HepG2 (cell line): Measurements from ENCODE around the gene TDRD9. TPM values are rescaled to one million over a fixed set of nuclear protein-coding genes. Genes with fewer than 3 reads are reported as not detected.

Experiments
- ATAC-seq: fragments of 200-7000 bp; cut with Tn5 transposase; 3 replicates; pipeline ENCODE4 v1.9.1; 2020; ENCODE audit warnings: mild to moderate bottlenecking, moderate library complexity
- BruUV-seq: library from RNA; stranded (reverse); fragments of 400-500 nt; replicated peaks from 2 replicates; lab custom pipeline; 2021; lab: Mats Ljungman, UMichigan
- CTCF ChIA-PET: fragments of 300-600 bp; formaldehyde crosslinking; extraction: SDS; loops from one replicate; lab custom pipeline; 2021; ENCODE audit warnings: low total read pairs, inconsistent platforms, low intra/inter-chr PET ratio; lab: Yijun Ruan, JAX
- POLR2A ChIA-PET: fragments of 350-600 bp; sonication (Branson Sonifier 250); formaldehyde crosslinking; loops from one replicate; lab custom pipeline; 2020; ENCODE audit warnings: antibody characterized with exemption, inconsistent platforms; lab: Yijun Ruan, JAX
- DNase-seq: peaks from one replicate; pipeline ENCODE4 v3.0.0-alpha.2; 2015; ENCODE audit warnings: low spot score
- FAIRE-seq: peaks from 3 replicates; lab custom pipeline; 2011; peaks lifted over from hg19 to GRCh38; lab: Jason Lieb, UNC
- H2AFZ ChIP-seq: one replicate; pipeline ENCODE4 v1.6.1; 2011; ENCODE audit warnings: low read length, inconsistent platforms
- H3K27ac ChIP-seq: fragments of 300-600 bp; 3 replicates; pipeline ENCODE4 v1.8.0; 2011; ENCODE audit warnings: mixed run types, mild to moderate bottlenecking, mixed read lengths, low read length, inconsistent platforms; ENCODE audit not compliant: insufficient read depth; ENCODE audit errors: extremely low read length
- H3K27me3 ChIP-seq, 2 experiments: fragments of 200-600 bp in 1 of 2; 2 replicates in 1 of 2; 3 replicates in 1 of 2; pipeline versions ENCODE4 v1.6.0 to v1.8.0; 2011; ENCODE audit warnings: low read length in 2 of 2, mild to moderate bottlenecking in 2 of 2, moderate library complexity in 2 of 2, inconsistent platforms in 1 of 2; ENCODE audit not compliant: insufficient read depth in 2 of 2, control insufficient read depth in 1 of 2
- H3K36me3 ChIP-seq, 2 experiments: fragments of 200-600 bp in 1 of 2; replicated peaks in 1 of 2; 2 replicates in 1 of 2; 3 replicates in 1 of 2; pipeline versions ENCODE4 v1.5.1 to v1.8.0; 2011; ENCODE audit warnings: low read length in 2 of 2, inconsistent platforms in 1 of 2; ENCODE audit not compliant: insufficient read depth in 2 of 2, control insufficient read depth in 1 of 2
- H3K4me1 ChIP-seq: 2 replicates; pipeline ENCODE4 v1.5.1; 2012; ENCODE audit warnings: low read length, inconsistent platforms; ENCODE audit not compliant: insufficient read depth
- H3K4me2 ChIP-seq: 2 replicates; pipeline ENCODE4 v1.6.0; 2011; ENCODE audit warnings: low read depth, low read length, inconsistent platforms
- H3K4me3 ChIP-seq, 3 experiments: fragments of 200-600 bp in 1 of 3; sonication (generic), shearing (Covaris generic) in 1 of 3; replicated peaks in 1 of 3; 2 replicates each; pipeline ENCODE4 v1.5.1; 2011 to 2016; ENCODE audit warnings: low read length in 3 of 3, inconsistent platforms in 2 of 3, low read depth in 2 of 3, mild to moderate bottlenecking in 2 of 3, control low read depth in 1 of 3, mixed read lengths in 1 of 3; ENCODE audit not compliant: insufficient read depth in 1 of 3
- H3K79me2 ChIP-seq: one replicate; pipeline ENCODE4 v1.6.1; 2011; ENCODE audit warnings: low read length, inconsistent platforms; ENCODE audit not compliant: insufficient read depth
- H3K9ac ChIP-seq: 2 replicates; pipeline ENCODE4 v1.6.0; 2011; ENCODE audit warnings: mild to moderate bottlenecking, low read depth, low read length, inconsistent platforms; ENCODE audit not compliant: insufficient read depth
- H3K9me3 ChIP-seq: 2 replicates; pipeline ENCODE4 v1.5.1; 2012; ENCODE audit warnings: mild to moderate bottlenecking, low read length
- H4K20me1 ChIP-seq: 2 replicates; pipeline ENCODE4 v1.6.0; 2011; ENCODE audit warnings: inconsistent platforms, mild to moderate bottlenecking, low read length, moderate library complexity; ENCODE audit not compliant: insufficient read depth
- ETV6 ChIP-seq: sonication (generic); formaldehyde crosslinking; conservative IDR thresholded peaks from 2 replicates; pipeline ENCODE4 v1.4.0; 2020; ENCODE audit warnings: missing genetic modification reagents
- HNRNPUL1 ChIP-seq: fragments of 200-400 bp; formaldehyde crosslinking; IDR thresholded peaks from 2 replicates; pipeline ENCODE4 v1.6.1; 2017; ENCODE audit warnings: low read depth, mild to moderate bottlenecking, low read length, moderate library complexity
- JDP2 ChIP-seq: sonication (generic); formaldehyde crosslinking; IDR thresholded peaks from 2 replicates; pipeline ENCODE4 v1.8.1; 2022; ENCODE audit warnings: missing genetic modification reagents, borderline replicate concordance
- KDM5B ChIP-seq: sonication (generic); formaldehyde crosslinking; IDR thresholded peaks from 2 replicates; pipeline ENCODE4 v1.4.0; 2020; ENCODE audit warnings: missing genetic modification reagents, mild to moderate bottlenecking, borderline replicate concordance
- PRMT3 ChIP-seq: sonication (generic); formaldehyde crosslinking; IDR thresholded peaks from 2 replicates; pipeline ENCODE4 v1.8.1; 2022; ENCODE audit warnings: low read depth, mild to moderate bottlenecking, moderate library complexity, missing genetic modification reagents, borderline replicate concordance
- RAD21 ChIP-seq: fragments of 450-650 bp; formaldehyde crosslinking; IDR thresholded peaks from 2 replicates; pipeline ENCODE4 v1.5.0; 2020; ENCODE audit warnings: mild to moderate bottlenecking
- REXO4 ChIP-seq: sonication (generic); formaldehyde crosslinking; IDR thresholded peaks from 2 replicates; pipeline ENCODE4 v1.8.0; 2022; ENCODE audit warnings: missing genetic modification reagents, mild to moderate bottlenecking, borderline replicate concordance
- ZBTB2 ChIP-seq: sonication (generic); formaldehyde crosslinking; IDR thresholded peaks from 2 replicates; pipeline ENCODE4 v1.8.0; 2022; ENCODE audit warnings: low read depth, missing genetic modification reagents
- ZC3H4 ChIP-seq: sonication (generic); formaldehyde crosslinking; IDR thresholded peaks from 2 replicates; pipeline ENCODE4 v1.4.0; 2020; ENCODE audit warnings: missing genetic modification reagents, borderline replicate concordance
- ZGPAT ChIP-seq: IDR thresholded peaks from 2 replicates; pipeline ENCODE4 v1.6.1; 2016; ENCODE audit warnings: mild to moderate bottlenecking
- ZNF34 ChIP-seq: sonication (generic); formaldehyde crosslinking; IDR thresholded peaks from 2 replicates; pipeline ENCODE4 v1.4.0; 2020; ENCODE audit warnings: mild to moderate bottlenecking, missing genetic modification reagents, borderline replicate concordance
- ZNF788 ChIP-seq: sonication (generic); formaldehyde crosslinking; IDR thresholded peaks from 2 replicates; pipeline ENCODE4 v1.5.0; 2020; ENCODE audit warnings: mild to moderate bottlenecking, missing genetic modification reagents, borderline replicate concordance
- WGBS: methylation state at CpG from one replicate; pipeline ENCODE4 v1.1.6; 2017; ENCODE audit warnings: low lambda C conversion rate; 5-methylcytosine and 5-hydroxymethylcytosine counted together
- in situ Hi-C: cut with HindIII; loops from 2 replicates; pipeline ENCODE4 v1.10.0; 2017; ENCODE audit warnings: low pct_unique_long_range_greater_than_20kb; ENCODE audit not compliant: extremely low pct_ligation_motif_present
- intact Hi-C: fragments of 100-400 bp; cut with micrococcal nuclease; formaldehyde crosslinking; loops from one replicate; pipeline ENCODE4 v1.10.0; 2022; ENCODE audit not compliant: unreplicated experiment
- polyA plus RNA-seq, 8 experiments: library from polyadenylated mRNA; depleted of rRNA in 3 of 8; stranded (reverse) in 7 of 8; unstranded in 1 of 8; fragments of >200 nt; fragmentation: Illumina TruSeq in 4 of 8; extraction: Trizol in 4 of 8; gene quantifications; 2 replicates each; pipeline versions ENCODE4 v1.2.1 to v1.2.3, GENCODE V29; 2011 to 2016; ENCODE audit warnings: low read depth in 4 of 8, missing spikeins in 1 of 8, mixed read lengths in 1 of 8; ENCODE audit not compliant: insufficient read depth in 1 of 8
- total RNA-seq, 5 experiments: library from RNA; depleted of rRNA; stranded (reverse); fragments of >200 nt; fragmentation: Illumina TruSeq; extraction: Trizol; gene quantifications; 2 replicates each; pipeline ENCODE4 v1.2.3, GENCODE V29; 2016; ENCODE audit warnings: low read depth in 1 of 5

The TDRD9 gene
- total and polyA plus RNA-seq, 2 of the 13 experiments (the other 11 are each of a cell fraction or from before 2014, with no cell fraction given): not detected

GRCh38 chr14:104085032-104085888, 157.0 kb downstream of the TDRD9 start, which contains the start of gene ASPG (continued):
- TF ChIP-seq RAD21 (CRISPR knock-in tag) (no peak), ETV6 (CRISPR knock-in tag) (no peak), ZNF788 (CRISPR knock-in tag) (no peak)

GRCh38 chr14:104085889-104086201, 157.6 kb downstream of the TDRD9 start:
- Histone ChIP-seq H3K36me3 (no peaks in the 10 kb centered on the region), H2AFZ (no peak overlapping the region), H3K4me2 (no peak overlapping the region)
- CTCF ChIA-PET: no interaction called here
- in situ Hi-C loops: no loop called here
- ATAC-seq: no peak
- FAIRE-seq: no peak
- no peak for TF ChIP-seq ZC3H4 (CRISPR knock-in tag)
- no peak for TF ChIP-seq HNRNPUL1
- no peak for TF ChIP-seq REXO4 (CRISPR knock-in tag)
- no peak for TF ChIP-seq PRMT3 (CRISPR knock-in tag)
- TF ChIP-seq ZNF34 (CRISPR knock-in tag): no peak
- TF ChIP-seq ZBTB2 (CRISPR knock-in tag): no peak
- TF ChIP-seq ZGPAT: no peak
- TF ChIP-seq JDP2: no peak
- TF ChIP-seq KDM5B: no peak
- TF ChIP-seq, all 625 proteins: peak for 0
- intact Hi-C loops: no loop called here
- Histone ChIP-seq H3K4me1 (peaks cover 17% of the 10 kb centered on the region), H3K79me2 (no peaks in the 10 kb centered on the region), H3K4me3 (no peak overlapping the region), H3K9ac (no peak overlapping the region), H3K27ac (no peak overlapping the region), H3K27me3 (peaks cover 1 to 43% of the 10 kb centered on the region in 2 experiments), H4K20me1 (no peaks in the 10 kb centered on the region), H3K9me3 (no peaks in the 10 kb centered on the region)
- no CpG with 5 or more reads among the region's 29 CpGs for WGBS
- BruUV-seq: no TSS peak
- POLR2A ChIA-PET: no interaction called here
- DNase-seq: no peak
